CD14-positive monocyte (primary cell): ENCODE measurements around the gene RNPS1. TPM values are rescaled to one million over a fixed set of nuclear protein-coding genes. Genes with fewer than 3 reads are reported as not detected.

Experiments used
- DNase-seq, 3 donors: peaks; one replicate each; pipeline ENCODE4 v3.0.0-alpha.2; 2011 to 2022
- H2AFZ ChIP-seq: 2 replicates; pipeline ENCODE4 v1.6.0; 2012; ENCODE audit warnings: mild to moderate bottlenecking, low read depth, low read length, inconsistent platforms; ENCODE audit not compliant: insufficient read depth, poor library complexity, severe bottlenecking
- H3K27ac ChIP-seq, 2 donors: 1 replicate in 1 of 2; 2 replicates in 1 of 2; pipeline ENCODE4 v1.5.1; 2012 to 2013; ENCODE audit warnings: low read length in 2 of 2, control low read depth in 1 of 2, inconsistent platforms in 1 of 2, low read depth in 1 of 2, mild to moderate bottlenecking in 1 of 2
- H3K27me3 ChIP-seq, 2 donors: one replicate each; pipeline versions ENCODE4 v1.6.0 to v1.6.1; 2011 to 2013; ENCODE audit warnings: low read length in 2 of 2; ENCODE audit not compliant: control insufficient read depth in 2 of 2, insufficient read depth in 2 of 2
- H3K36me3 ChIP-seq, 2 donors: replicated peaks in 1 of 2; 1 replicate in 1 of 2; 2 replicates in 1 of 2; pipeline versions ENCODE4 v1.5.1 to v1.6.1; 2012 to 2013; ENCODE audit warnings: low read length in 2 of 2, control low read depth in 1 of 2, inconsistent platforms in 1 of 2, mild to moderate bottlenecking in 1 of 2; ENCODE audit not compliant: insufficient read depth in 2 of 2, control insufficient read depth in 1 of 2
- H3K4me1 ChIP-seq, 2 donors: 1 replicate in 1 of 2; 2 replicates in 1 of 2; pipeline versions ENCODE4 v1.5.1 to v1.6.1; 2012 to 2013; ENCODE audit warnings: low read length in 2 of 2, control low read depth in 1 of 2, inconsistent platforms in 1 of 2, mild to moderate bottlenecking in 1 of 2, moderate library complexity in 1 of 2; ENCODE audit not compliant: insufficient read depth in 2 of 2, control insufficient read depth in 1 of 2
- H3K4me2 ChIP-seq: replicated peaks from 2 replicates; pipeline ENCODE3; 2012; ENCODE audit warnings: low read length, moderate library complexity, mild to moderate bottlenecking; ENCODE audit not compliant: poor library complexity, severe bottlenecking; ENCODE audit errors: extremely low read depth
- H3K4me3 ChIP-seq, 3 experiments: fragments of 200-600 bp in 1 of 3; sonication (generic) in 1 of 3; replicated peaks in 1 of 3; 1 replicate in 2 of 3; 2 replicates in 1 of 3; pipeline ENCODE4 v1.5.1; 2011 to 2013; ENCODE audit warnings: low read length in 3 of 3, mild to moderate bottlenecking in 3 of 3, control low read depth in 2 of 3, low read depth in 2 of 3, inconsistent platforms in 1 of 3, moderate library complexity in 1 of 3
- H3K79me2 ChIP-seq: 2 replicates; pipeline ENCODE4 v1.6.0; 2012; ENCODE audit warnings: mild to moderate bottlenecking, control low read depth, inconsistent platforms, low read length, moderate library complexity; ENCODE audit not compliant: insufficient read depth
- H3K9ac ChIP-seq: 2 replicates; pipeline ENCODE4 v1.6.0; 2017; ENCODE audit warnings: low read length, mild to moderate bottlenecking; ENCODE audit not compliant: insufficient read depth, poor library complexity, severe bottlenecking
- H3K9me3 ChIP-seq, 2 donors: replicated peaks in 1 of 2; 1 replicate in 1 of 2; 2 replicates in 1 of 2; pipeline versions ENCODE4 v1.5.1 to v1.6.1; 2012 to 2013; ENCODE audit warnings: low read length in 2 of 2, control low read depth in 1 of 2; ENCODE audit not compliant: control insufficient read depth in 1 of 2, insufficient read depth in 1 of 2
- H4K20me1 ChIP-seq: 2 replicates; pipeline ENCODE4 v1.6.0; 2012; ENCODE audit warnings: mild to moderate bottlenecking, low read length, control low read depth, moderate library complexity; ENCODE audit not compliant: insufficient read depth
- H3K27ac Mint-ChIP-seq, 7 donors: one replicate each; pipeline ENCODE4 v1.8.0; 2020; ENCODE audit warnings: mild to moderate bottlenecking in 7 of 7, mixed read lengths in 7 of 7, moderate library complexity in 6 of 7, inconsistent platforms in 2 of 7
- H3K27me3 Mint-ChIP-seq, 3 donors: one replicate each; pipeline ENCODE4 v1.8.0; 2021 to 2022; ENCODE audit warnings: low read depth in 3 of 3, mild to moderate bottlenecking in 3 of 3, mixed read lengths in 3 of 3, moderate library complexity in 3 of 3, inconsistent platforms in 1 of 3
- H3K36me3 Mint-ChIP-seq, 2 donors: one replicate each; pipeline ENCODE4 v1.8.0; 2020; ENCODE audit warnings: mixed read lengths in 2 of 2, inconsistent platforms in 1 of 2, mild to moderate bottlenecking in 1 of 2
- H3K4me1 Mint-ChIP-seq: one replicate; pipeline ENCODE4 v1.8.0; 2020; ENCODE audit warnings: mild to moderate bottlenecking, mixed read lengths
- H3K4me3 Mint-ChIP-seq, 2 donors: one replicate each; pipeline ENCODE4 v1.8.0; 2020; ENCODE audit warnings: mild to moderate bottlenecking in 2 of 2, mixed read lengths in 2 of 2, moderate library complexity in 1 of 2
- H3K9me3 Mint-ChIP-seq, 7 donors: one replicate each; pipeline ENCODE4 v1.8.0; 2020 to 2022; ENCODE audit warnings: mixed read lengths in 7 of 7, mild to moderate bottlenecking in 6 of 7, moderate library complexity in 6 of 7, inconsistent platforms in 2 of 7
- CTCF ChIP-seq: fragments of 200-600 bp; IDR thresholded peaks from one replicate; pipeline ENCODE4 v1.8.0; 2022; ENCODE audit warnings: antibody characterized with exemption, mild to moderate bottlenecking
- WGBS: methylation state at CpG from one replicate; pipeline ENCODE4 v1.1.5; 2013; ENCODE audit warnings: missing lambda C conversion rate; ENCODE audit not compliant: insufficient coverage; 5-methylcytosine and 5-hydroxymethylcytosine counted together
- intact Hi-C, 2 donors: fragments of 100-400 bp; cut with micrococcal nuclease; formaldehyde crosslinking; loops; one replicate each; pipeline versions ENCODE4 v1.15.0 to v1.15.1; 2023
- polyA plus RNA-seq, 3 donors: library from polyadenylated mRNA; depleted of rRNA in 1 of 3; unstranded in 2 of 3; stranded (reverse) in 1 of 3; fragments of 300-500 nt in 2 of 3; fragments of >200 nt in 1 of 3; fragmentation: Illumina TruSeq in 2 of 3; gene quantifications; 1 replicate in 2 of 3; 2 replicates in 1 of 3; pipeline ENCODE4 v1.2.3, GENCODE V29; 2012 to 2021

The RNPS1 gene
- polyA plus RNA-seq, 3 donors = 93.7 to 176 (median 106) TPM

- no CpG with 5 or more reads among the region's 5 CpGs for WGBS
- TF ChIP-seq CTCF = no peak
- Mint-ChIP-seq H3K27ac (no peak overlapping the region), H3K4me1 (no peaks in the 10 kb centered on the region), H3K36me3 (no peaks in the 10 kb centered on the region), H3K27me3 (peaks cover 0 to 5% (median 4%) of the 10 kb centered on the region in 3 donors), H3K9me3 (no peaks in the 10 kb centered on the region), H3K4me3 (no peak overlapping the region)
- intact Hi-C loops = no loop called here
- no peak overlapping the region for H3K27ac ChIP-seq
- no peak overlapping the region for H3K9ac ChIP-seq
- no peaks in the 10 kb centered on the region for H4K20me1 ChIP-seq
- no peaks in the 10 kb centered on the region for H3K79me2 ChIP-seq
- no peaks in the 10 kb centered on the region for H3K4me1 ChIP-seq
- H3K4me2 ChIP-seq = no peak overlapping the region
- no peaks in the 10 kb centered on the region for H3K27me3 ChIP-seq
- H2AFZ ChIP-seq = no peak overlapping the region
- DNase-seq = no peak
- no peaks in the 10 kb centered on the region for H3K36me3 ChIP-seq
- no peaks in the 10 kb centered on the region for H3K9me3 ChIP-seq
- no peak overlapping the region for H3K4me3 ChIP-seq
These were observed 14.3 kb upstream of the RNPS1 start for GRCh38 chr16:2282262-2282661.

- Histone ChIP-seq H3K9me3 (no peaks in the 10 kb centered on the region), H3K27me3 (no peaks in the 10 kb centered on the region), H3K4me3 (no peak overlapping the region), H4K20me1 (no peaks in the 10 kb centered on the region), H3K4me2 (no peak overlapping the region), H3K36me3 (no peaks in the 10 kb centered on the region), H3K9ac (no peak overlapping the region), H3K27ac (no peak overlapping the region), H3K79me2 (no peaks in the 10 kb centered on the region), H2AFZ (no peak overlapping the region), H3K4me1 (no peaks in the 10 kb centered on the region)
- Mint-ChIP-seq H3K36me3 (no peaks in the 10 kb centered on the region), H3K27ac (peak overlapping the region in 1 of 7 donors; percentile 10), H3K4me1 (no peaks in the 10 kb centered on the region), H3K27me3 (peaks cover 0 to 5% (median 2%) of the 10 kb centered on the region in 3 donors), H3K4me3 (no peak overlapping the region), H3K9me3 (no peaks in the 10 kb centered on the region)
- intact Hi-C loops = no loop called here
- TF ChIP-seq CTCF = no peak
- no peak for DNase-seq
- 97% methylated on average over 21 of the region's 24 CpGs for WGBS
These were observed 13.1 kb upstream of the RNPS1 start for GRCh38 chr16:2280981-2281542.
